IMR-90 (cell line): ENCODE data around the gene FOXL3.

ENCODE experiments used
- CTCF ChIP-seq: conservative IDR thresholded peaks from 2 replicates; pipeline ENCODE4 v1.5.1; 2012; ENCODE audit warnings: mild to moderate bottlenecking, low read depth, low read length, improper control_type of control experiment
- MAZ ChIP-seq: IDR thresholded peaks from 2 replicates; pipeline ENCODE4 v1.6.1; 2012; ENCODE audit warnings: low read depth, mild to moderate bottlenecking, low read length, improper control_type of control experiment, moderate library complexity, borderline replicate concordance
- MXI1 ChIP-seq: IDR thresholded peaks from 2 replicates; pipeline ENCODE4 v1.6.1; 2012; ENCODE audit warnings: low read depth, mild to moderate bottlenecking, low read length, moderate library complexity, borderline replicate concordance
- POLR2A ChIP-seq: IDR thresholded peaks from 2 replicates; pipeline ENCODE4 v1.6.1; 2012; ENCODE audit warnings: mild to moderate bottlenecking, low read depth, low read length
- RFX5 ChIP-seq: IDR thresholded peaks from 2 replicates; pipeline ENCODE4 v1.8.0; 2012; ENCODE audit warnings: low read depth, mild to moderate bottlenecking, low read length, moderate library complexity

GRCh38 chr7:292826-293225, 2.9 kb downstream of the FOXL3 start:
- TF ChIP-seq RFX5 (no peak), POLR2A (no peak), MAZ (no peak), MXI1 (no peak), CTCF (no peak)
